Naive thymus-derived CD8-positive, alpha-beta T cell (primary cell): ENCODE measurements around the gene TMEM132D. TPM values are rescaled to one million over a fixed set of nuclear protein-coding genes. Genes with fewer than 3 reads are reported as not detected.

Experiments used
- ATAC-seq, 2 donors: fragments of 150-1000 bp; cut with Tn5 transposase in 1 of 2; sonication (Bioruptor Pico), chemical (Tn5 transposase) in 1 of 2; 1 replicate in 1 of 2; 2 replicates in 1 of 2; pipeline ENCODE4 v1.10.0; 2021; ENCODE audit warnings: mild to moderate bottlenecking in 2 of 2, moderate library complexity in 2 of 2
- POLR2A ChIA-PET: fragments of 350-600 bp; sonication (Branson Sonifier 250); formaldehyde crosslinking; loops from one replicate; lab custom pipeline; 2021; ENCODE audit warnings: antibody characterized with exemption; lab: Charles Lee
- DNase-seq, 10 donors: peaks; one replicate each; pipeline versions ENCODE4 v3.0.0 to v3.0.0-alpha.2; 2020 to 2022
- H3K27ac Mint-ChIP-seq, 10 donors: one replicate each; pipeline ENCODE4 v1.8.0; 2020 to 2022; ENCODE audit warnings: mild to moderate bottlenecking in 10 of 10, mixed read lengths in 10 of 10, moderate library complexity in 4 of 10, inconsistent platforms in 1 of 10
- H3K27me3 Mint-ChIP-seq, 5 donors: one replicate each; pipeline ENCODE4 v1.8.0; 2021 to 2022; ENCODE audit warnings: mixed read lengths in 5 of 5
- H3K36me3 Mint-ChIP-seq, 3 donors: one replicate each; pipeline ENCODE4 v1.8.0; 2020 to 2022; ENCODE audit warnings: mixed read lengths in 3 of 3, mild to moderate bottlenecking in 2 of 3, inconsistent platforms in 1 of 3
- H3K4me1 Mint-ChIP-seq, 4 donors: one replicate each; pipeline ENCODE4 v1.8.0; 2021 to 2022; ENCODE audit warnings: mixed read lengths in 4 of 4
- H3K4me3 Mint-ChIP-seq, 10 donors: one replicate each; pipeline ENCODE4 v1.8.0; 2020 to 2022; ENCODE audit warnings: mild to moderate bottlenecking in 10 of 10, mixed read lengths in 10 of 10, moderate library complexity in 6 of 10, inconsistent platforms in 1 of 10
- H3K9me3 Mint-ChIP-seq, 9 donors: one replicate each; pipeline ENCODE4 v1.8.0; 2020 to 2022; ENCODE audit warnings: mixed read lengths in 9 of 9, mild to moderate bottlenecking in 3 of 9, inconsistent platforms in 1 of 9, moderate library complexity in 1 of 9
- polyA plus RNA-seq, 3 donors: library from polyadenylated mRNA; unstranded; fragments of 300-500 nt; fragmentation: Illumina TruSeq; gene quantifications; one replicate each; pipeline ENCODE4 v1.2.3, GENCODE V29; 2021
- total RNA-seq, 8 experiments: library from RNA in 2 of 8; stranded (reverse) in 2 of 8; gene quantifications; one replicate each; pipeline ENCODE4 v1.2.3 and lab custom pipeline; 2021 to 2026

TMEM132D gene
- total and polyA plus RNA-seq, 5 experiments from 2014 or later = not detected

GRCh38 chr12:129870796-129871195, 33.0 kb downstream of the TMEM132D start:
- Mint-ChIP-seq H3K27me3 (peaks cover 1 to 27% (median 2%) of the 10 kb centered on the region in 5 donors), H3K4me3 (no peak overlapping the region), H3K36me3 (peaks cover 0 to 6% (median 0%) of the 10 kb centered on the region in 3 donors), H3K27ac (no peak overlapping the region), H3K4me1 (no peaks in the 10 kb centered on the region), H3K9me3 (peaks cover 0 to 9% (median 4%) of the 10 kb centered on the region in 9 donors)
- ATAC-seq (no peak), DNase-seq (no peak)
- POLR2A ChIA-PET = no interaction called here

DNA sequence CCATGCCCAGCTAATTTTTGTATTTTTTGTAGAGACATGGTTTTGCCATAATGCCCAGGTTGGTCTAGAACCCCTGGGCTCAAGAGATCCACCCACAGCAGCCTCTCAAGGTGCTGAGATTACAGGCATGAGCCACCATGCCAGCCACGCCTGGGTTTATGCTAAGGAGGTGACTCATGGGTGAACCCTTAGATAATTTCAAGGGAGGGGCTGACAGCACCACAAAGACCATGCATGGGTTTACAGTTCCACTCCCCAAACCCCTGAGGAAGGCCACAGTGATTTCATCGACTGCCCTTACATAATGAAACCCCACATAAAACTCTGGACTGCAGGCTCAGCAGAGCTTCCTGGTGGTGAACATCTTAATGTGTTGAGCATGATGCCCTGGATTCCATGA, 33.7 kb downstream of the TMEM132D start:
- H3K4me1 Mint-ChIP-seq = no peaks in the 10 kb centered on the region
- H3K27ac Mint-ChIP-seq = no peak overlapping the region
- ATAC-seq = no peak
- H3K9me3 Mint-ChIP-seq = peaks cover 0 to 15% (median 4%) of the 10 kb centered on the region in 9 donors
- DNase-seq = no peak
- H3K4me3 Mint-ChIP-seq = no peak overlapping the region
- H3K27me3 Mint-ChIP-seq = peaks cover 1 to 20% (median 2%) of the 10 kb centered on the region in 5 donors
- peaks cover 0 to 11% (median 0%) of the 10 kb centered on the region in 3 donors for H3K36me3 Mint-ChIP-seq
- POLR2A ChIA-PET = no interaction called here

DNA sequence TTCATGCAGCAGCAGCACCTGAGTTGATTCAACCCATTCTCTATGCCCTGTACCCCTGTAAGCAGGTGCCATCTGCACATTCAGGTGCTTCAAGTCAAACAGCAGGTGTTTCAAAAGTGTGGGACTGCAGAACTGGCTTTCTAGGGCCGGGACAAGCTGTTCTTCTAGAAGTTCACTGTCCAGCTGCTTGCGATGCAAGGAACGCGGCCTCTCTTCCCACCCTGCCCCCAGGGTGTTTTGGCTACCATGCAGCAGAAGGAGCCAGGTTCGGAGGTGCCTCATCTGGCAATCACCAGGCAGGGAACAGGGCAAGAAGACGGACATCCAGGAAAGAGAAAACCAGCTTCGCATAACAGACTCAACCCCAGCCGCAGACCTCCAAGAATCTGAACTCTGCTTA, 35.2 kb downstream of the TMEM132D start:
- H3K4me3 Mint-ChIP-seq = no peak overlapping the region
- H3K4me1 Mint-ChIP-seq = no peaks in the 10 kb centered on the region
- DNase-seq = no peak
- H3K27me3 Mint-ChIP-seq = peaks cover 0 to 18% (median 2%) of the 10 kb centered on the region in 5 donors
- peaks cover 0 to 11% (median 0%) of the 10 kb centered on the region in 3 donors for H3K36me3 Mint-ChIP-seq
- POLR2A ChIA-PET = no interaction called here
- H3K9me3 Mint-ChIP-seq = peaks cover 0 to 21% (median 4%) of the 10 kb centered on the region in 9 donors
- no peak overlapping the region for H3K27ac Mint-ChIP-seq
- ATAC-seq = no peak

- H3K27ac Mint-ChIP-seq = no peak overlapping the region
- DNase-seq = no peak
- H3K27me3 Mint-ChIP-seq = peaks cover 0 to 3% (median 0%) of the 10 kb centered on the region in 5 donors
- H3K4me1 Mint-ChIP-seq = no peaks in the 10 kb centered on the region
- H3K36me3 Mint-ChIP-seq = peaks cover 0 to 12% (median 0%) of the 10 kb centered on the region in 3 donors
- H3K9me3 Mint-ChIP-seq = peaks cover 0 to 19% (median 4%) of the 10 kb centered on the region in 9 donors
- no peak for ATAC-seq
- POLR2A ChIA-PET = no interaction called here
- no peak overlapping the region for H3K4me3 Mint-ChIP-seq
These were observed 39.9 kb downstream of the TMEM132D start for GRCh38 chr12:129863938-129864337.

DNA sequence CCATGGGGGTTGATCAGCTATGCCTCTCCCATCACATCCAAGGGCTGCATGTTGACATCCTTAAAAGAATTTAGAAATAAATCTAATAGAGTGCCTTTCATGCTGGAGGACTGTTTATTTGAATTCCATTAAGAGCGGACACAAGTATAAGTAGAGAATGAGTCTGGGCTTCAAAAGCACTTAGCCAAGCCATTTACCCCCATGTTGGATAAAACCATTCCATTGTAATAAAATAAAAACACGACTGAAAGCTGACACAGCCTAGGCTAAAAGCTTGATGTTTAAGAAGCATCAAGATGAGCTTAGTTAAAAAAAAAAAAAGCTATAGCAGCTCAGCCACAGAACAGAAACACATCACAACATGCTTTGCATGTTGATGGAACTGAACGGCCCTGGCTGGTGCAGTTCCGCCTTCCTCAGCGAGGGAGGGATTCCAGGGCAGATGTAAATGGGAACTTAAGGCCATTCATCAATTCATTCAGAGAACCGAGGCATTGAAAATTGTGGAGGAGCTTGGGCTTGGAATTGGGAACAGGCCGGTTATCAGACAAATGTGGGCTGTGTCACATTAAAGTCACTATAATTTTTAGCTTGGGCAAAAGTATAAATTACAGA, 41.2 kb downstream of the TMEM132D start:
- H3K4me3 Mint-ChIP-seq = no peak overlapping the region
- ATAC-seq (no peak), DNase-seq (no peak)
- H3K27me3 Mint-ChIP-seq = peaks cover 0 to 3% (median 0%) of the 10 kb centered on the region in 5 donors
- H3K27ac Mint-ChIP-seq = no peak overlapping the region
- H3K9me3 Mint-ChIP-seq = peaks cover 0 to 19% (median 4%) of the 10 kb centered on the region in 9 donors
- no peaks in the 10 kb centered on the region for H3K4me1 Mint-ChIP-seq
- H3K36me3 Mint-ChIP-seq = peaks cover 0 to 12% (median 0%) of the 10 kb centered on the region in 3 donors
- POLR2A ChIA-PET = no interaction called here

GRCh38 chr12:129861951-129862350, 41.9 kb downstream of the TMEM132D start:
- Mint-ChIP-seq H3K4me1 (no peaks in the 10 kb centered on the region), H3K36me3 (peaks cover 0 to 12% (median 0%) of the 10 kb centered on the region in 3 donors), H3K27ac (no peak overlapping the region), H3K27me3 (peaks cover 0 to 3% (median 0%) of the 10 kb centered on the region in 5 donors), H3K9me3 (peaks cover 0 to 19% (median 4%) of the 10 kb centered on the region in 9 donors), H3K4me3 (no peak overlapping the region)
- ATAC-seq (no peak), DNase-seq (no peak)
- POLR2A ChIA-PET = no interaction called here

DNA sequence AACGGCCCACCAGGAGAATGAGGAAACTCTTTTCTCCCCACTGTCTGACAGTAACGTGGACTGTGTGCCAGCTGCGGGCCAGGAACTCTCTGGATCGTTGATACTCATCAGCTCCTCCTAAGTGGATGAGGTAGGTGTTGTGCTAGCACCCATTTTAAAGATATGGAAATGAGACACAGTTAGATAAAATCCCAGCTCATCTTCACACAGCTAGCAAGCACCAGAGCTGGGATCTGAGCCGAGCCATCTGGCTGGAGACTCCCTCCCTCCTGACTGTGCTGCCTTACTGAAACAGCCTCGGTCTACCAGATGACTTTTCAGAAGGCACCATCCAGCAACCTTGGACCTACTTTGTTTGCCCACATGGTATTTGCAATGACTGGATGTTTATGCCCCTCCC, 49.2 kb downstream of the TMEM132D start:
- Mint-ChIP-seq H3K9me3 (peaks cover 0 to 2% (median 0%) of the 10 kb centered on the region in 9 donors), H3K36me3 (no peaks in the 10 kb centered on the region), H3K27me3 (peaks cover 0 to 5% (median 1%) of the 10 kb centered on the region in 5 donors), H3K27ac (no peak overlapping the region), H3K4me3 (no peak overlapping the region), H3K4me1 (no peaks in the 10 kb centered on the region)
- POLR2A ChIA-PET = no interaction called here
- no peak for ATAC-seq
- DNase-seq = no peak

DNA sequence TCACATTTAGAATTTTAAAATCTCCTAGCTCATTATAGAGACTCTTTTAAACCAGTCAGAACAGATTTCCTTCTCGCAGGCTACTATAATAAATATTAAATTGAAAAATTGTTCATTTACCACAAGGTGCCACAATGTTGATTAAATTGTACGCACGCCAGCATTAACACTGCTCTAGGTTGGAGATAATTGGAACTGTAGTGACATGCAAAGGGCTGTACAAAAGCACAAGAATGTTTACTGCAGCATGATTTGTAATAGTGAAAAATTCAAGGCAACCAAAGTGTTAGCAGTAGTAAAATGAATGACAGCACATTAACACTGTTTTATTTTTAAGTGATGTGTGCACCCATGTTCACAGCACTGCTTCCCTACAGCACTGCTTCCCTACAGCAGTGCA, 52.5 kb downstream of the TMEM132D start:
- Mint-ChIP-seq H3K36me3 (no peaks in the 10 kb centered on the region), H3K27ac (no peak overlapping the region)
- POLR2A ChIA-PET = no interaction called here

DNA sequence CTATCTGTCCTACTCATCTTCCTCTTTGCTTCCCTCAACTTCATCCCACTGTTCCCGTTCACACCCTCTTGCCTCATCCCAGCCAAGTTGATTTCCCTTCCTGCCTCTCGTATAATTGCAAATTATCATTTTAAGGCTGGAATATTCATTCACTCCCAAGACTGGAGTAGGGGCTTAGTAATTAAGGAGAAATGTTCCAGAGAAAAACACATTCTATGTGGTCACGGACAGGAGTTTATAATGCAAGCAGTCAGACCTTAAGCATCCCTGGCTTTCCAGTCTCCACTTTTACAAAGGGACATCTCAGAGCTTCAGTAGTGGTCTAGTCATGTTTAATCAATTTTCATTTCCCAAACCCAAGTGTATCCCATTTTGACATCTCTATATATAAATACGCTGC, 54.9 kb downstream of the TMEM132D start:
- H3K4me1 Mint-ChIP-seq = no peaks in the 10 kb centered on the region
- peaks cover 0 to 4% (median 0%) of the 10 kb centered on the region in 9 donors for H3K9me3 Mint-ChIP-seq
- POLR2A ChIA-PET = no interaction called here
- ATAC-seq (no peak), DNase-seq (no peak)
- H3K27me3 Mint-ChIP-seq = peaks cover 4 to 10% (median 10%) of the 10 kb centered on the region in 5 donors
- H3K27ac Mint-ChIP-seq = no peak overlapping the region
- H3K36me3 Mint-ChIP-seq = no peaks in the 10 kb centered on the region
- no peak overlapping the region for H3K4me3 Mint-ChIP-seq

More for the DNA sequence above, 52.5 kb downstream of the TMEM132D start:
- no peak for DNase-seq
- ATAC-seq = no peak
- no peak overlapping the region for H3K4me3 Mint-ChIP-seq
- peaks cover 0 to 4% (median 0%) of the 10 kb centered on the region in 9 donors for H3K9me3 Mint-ChIP-seq
- peaks cover 0 to 10% (median 10%) of the 10 kb centered on the region in 5 donors for H3K27me3 Mint-ChIP-seq
- no peaks in the 10 kb centered on the region for H3K4me1 Mint-ChIP-seq

DNA sequence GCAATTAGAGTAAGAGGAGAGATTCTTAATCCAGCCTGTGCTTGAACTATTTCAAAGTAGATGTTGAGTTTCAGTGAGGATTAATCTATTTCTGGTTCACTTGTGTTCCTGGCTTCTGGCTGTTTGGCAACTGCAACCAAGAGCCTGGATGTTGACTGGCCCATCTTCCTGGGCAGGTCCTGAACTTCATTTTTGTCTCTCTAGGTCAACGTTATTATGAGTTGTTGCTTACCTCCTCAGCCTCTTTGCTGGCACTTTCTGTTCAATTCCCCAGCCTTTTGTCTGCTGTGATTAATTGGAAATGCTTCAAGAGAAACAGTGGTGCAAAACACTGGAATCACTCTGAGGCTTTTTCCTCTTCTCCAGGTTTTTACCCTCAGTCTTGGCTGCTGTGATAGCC, 56.8 kb downstream of the TMEM132D start:
- H3K4me1 Mint-ChIP-seq = no peaks in the 10 kb centered on the region
- ATAC-seq = no peak
- H3K36me3 Mint-ChIP-seq = no peaks in the 10 kb centered on the region

DNA sequence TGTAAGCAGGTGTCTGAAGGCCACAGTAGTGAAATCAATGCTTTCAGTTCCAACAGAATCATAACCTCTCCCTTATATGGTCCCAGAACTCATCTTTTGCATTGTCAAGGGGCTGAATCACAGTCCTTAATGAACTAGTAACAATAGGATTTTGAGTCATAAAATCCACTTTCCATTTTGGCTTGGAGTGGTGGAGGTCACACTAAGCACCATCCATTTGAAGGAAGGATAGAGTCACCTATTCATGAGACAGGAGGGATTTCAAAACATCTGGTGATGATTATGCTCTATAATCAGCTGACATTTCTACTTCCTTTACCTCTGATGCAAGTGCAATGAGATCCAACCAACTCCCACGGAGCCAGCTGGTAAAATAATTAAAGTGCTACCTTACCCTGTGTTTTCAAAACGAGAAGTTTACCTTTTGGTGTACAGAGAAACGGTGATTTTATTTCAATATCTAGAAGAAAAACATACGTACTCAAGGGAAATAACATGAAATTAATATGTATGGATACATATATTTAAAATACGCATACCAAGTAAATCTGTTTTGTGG, 59.1 kb downstream of the TMEM132D start:
- POLR2A ChIA-PET = no interaction called here
- Mint-ChIP-seq H3K4me3 (no peak overlapping the region), H3K9me3 (peaks cover 0 to 4% (median 0%) of the 10 kb centered on the region in 9 donors), H3K36me3 (no peaks in the 10 kb centered on the region), H3K27me3 (peaks cover 3 to 10% (median 4%) of the 10 kb centered on the region in 5 donors), H3K27ac (no peak overlapping the region), H3K4me1 (no peaks in the 10 kb centered on the region)
- DNase-seq (no peak), ATAC-seq (no peak)

More for the DNA sequence above, 56.8 kb downstream of the TMEM132D start:
- Mint-ChIP-seq H3K9me3 (peaks cover 0 to 4% (median 0%) of the 10 kb centered on the region in 9 donors), H3K27ac (no peak overlapping the region), H3K27me3 (peaks cover 3 to 10% (median 10%) of the 10 kb centered on the region in 5 donors), H3K4me3 (no peak overlapping the region)
- DNase-seq = no peak
- POLR2A ChIA-PET = no interaction called here

GRCh38 chr12:129841251-129841650, 62.6 kb downstream of the TMEM132D start:
- H3K27me3 Mint-ChIP-seq = peaks cover 0 to 4% (median 0%) of the 10 kb centered on the region in 5 donors
- H3K4me1 Mint-ChIP-seq = no peaks in the 10 kb centered on the region
- no peak overlapping the region for H3K4me3 Mint-ChIP-seq
- no peak for ATAC-seq
- no peak for DNase-seq
- no peaks in the 10 kb centered on the region for H3K9me3 Mint-ChIP-seq
- no peak overlapping the region for H3K27ac Mint-ChIP-seq
- no peaks in the 10 kb centered on the region for H3K36me3 Mint-ChIP-seq
- POLR2A ChIA-PET = no interaction called here

DNA sequence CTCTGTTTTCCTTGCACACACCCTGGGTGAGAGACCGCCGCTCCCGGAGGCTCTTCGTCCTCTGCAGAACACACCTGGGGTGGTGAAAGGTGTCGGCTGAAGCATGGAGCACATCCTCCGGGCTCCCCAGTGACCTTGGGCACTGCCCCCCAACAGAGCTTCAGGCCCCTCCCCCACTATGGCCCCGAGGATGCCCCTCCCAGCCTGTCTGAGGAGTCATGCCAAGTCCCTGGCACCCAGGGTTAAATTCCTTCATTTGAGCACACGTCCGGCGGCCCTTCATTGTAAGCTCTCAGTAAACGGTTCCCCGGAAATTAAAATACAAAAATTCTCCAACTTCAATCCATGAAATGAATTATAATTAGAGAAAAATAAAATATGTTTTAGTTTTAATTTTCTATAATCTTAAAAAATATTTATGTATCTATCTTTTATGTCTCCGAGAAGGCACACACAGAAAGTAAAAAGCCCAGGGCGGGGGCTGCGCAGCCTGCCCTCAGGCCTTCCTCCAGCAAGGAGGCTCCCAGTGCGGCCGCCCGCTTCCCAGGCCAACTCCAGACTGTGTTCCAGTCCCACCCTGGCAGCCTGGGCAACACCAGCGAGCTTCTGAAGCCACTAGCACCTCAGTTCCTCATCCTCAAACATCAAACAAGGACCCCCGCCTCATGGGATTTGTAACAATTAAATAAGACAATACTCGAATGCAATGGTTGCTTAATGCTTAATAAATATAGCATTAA, 63.5 kb downstream of the TMEM132D start:
- H3K27ac Mint-ChIP-seq = no peak overlapping the region

More for the DNA sequence above, 63.5 kb downstream of the TMEM132D start:
- H3K36me3 Mint-ChIP-seq = no peaks in the 10 kb centered on the region
- no peak for DNase-seq
- H3K27me3 Mint-ChIP-seq = peaks cover 0 to 4% (median 0%) of the 10 kb centered on the region in 5 donors
- POLR2A ChIA-PET = no interaction called here
- H3K9me3 Mint-ChIP-seq = no peaks in the 10 kb centered on the region
- no peak overlapping the region for H3K4me3 Mint-ChIP-seq
- no peaks in the 10 kb centered on the region for H3K4me1 Mint-ChIP-seq
- ATAC-seq = no peak
